Femur (tissue), 1 donor: ENCODE measurements around the gene FBXL14.
"Not testable (repeated sequence)": the region's sequence is repeated elsewhere in the genome, so short reads cannot be mapped to it uniquely, and the experiment has no call there.

Experiments
- DNase-seq: peaks from one replicate; pipeline ENCODE4 v3.0.0-alpha.2; 2017

The FBXL14 gene

GRCh38 chr12:1619587-1619986, 25.2 kb upstream of the FBXL14 start:
- peak; percentile 58 for DNase-seq

- DNase-seq: no peak
Measured at GRCh38 chr12:1619159-1619558, 24.8 kb upstream of the FBXL14 start.

GRCh38 chr12:1618489-1618888, 24.1 kb upstream of the FBXL14 start:
- no peak for DNase-seq

- no peak for DNase-seq
Measured at GRCh38 chr12:1616233-1617066, 22.1 kb upstream of the FBXL14 start.

GRCh38 chr12:1614360-1614759, 20.0 kb upstream of the FBXL14 start:
- no peak for DNase-seq

GRCh38 chr12:1613860-1614259, 19.5 kb upstream of the FBXL14 start:
- DNase-seq: no peak

GRCh38 chr12:1611803-1612572, 17.6 kb upstream of the FBXL14 start:
- no peak for DNase-seq

GRCh38 chr12:1610072-1610643, 15.8 kb upstream of the FBXL14 start:
- DNase-seq: no peak

- no peak for DNase-seq
Measured at GRCh38 chr12:1608713-1609119, 14.3 kb upstream of the FBXL14 start.

- DNase-seq: no peak
Measured at GRCh38 chr12:1607940-1608712, 13.7 kb upstream of the FBXL14 start.

- peak; percentile 89 for DNase-seq
Measured at GRCh38 chr12:1606021-1606622, 11.7 kb upstream of the FBXL14 start.

- DNase-seq: peak; percentile 78
Measured at GRCh38 chr12:1605129-1606020, 11.0 kb upstream of the FBXL14 start.

- DNase-seq: no peak
Measured at GRCh38 chr12:1604464-1604863, 10.1 kb upstream of the FBXL14 start.

GRCh38 chr12:1603269-1603993, 9.1 kb upstream of the FBXL14 start:
- no peak for DNase-seq

GRCh38 chr12:1602706-1603105, 8.3 kb upstream of the FBXL14 start:
- DNase-seq: not testable (repeated sequence)

- DNase-seq: no peak
Measured at GRCh38 chr12:1598757-1599156, 4.4 kb upstream of the FBXL14 start.

GRCh38 chr12:1595690-1596347, 1.4 kb upstream of the FBXL14 start:
- DNase-seq: no peak

- no peak for DNase-seq
Measured at GRCh38 chr12:1595026-1595561, 713 bp upstream of the FBXL14 start.

GRCh38 chr12:1594006-1594260, 448 bp downstream of the FBXL14 start:
- no peak for DNase-seq
